Astrocyte of the spinal cord (primary cell): ENCODE measurements around the gene ZNF583.

Experiments used
- DNase-seq: peaks from one replicate; pipeline ENCODE4 v3.0.0; 2011; ENCODE audit warnings: low read depth, low spot score
- H3K4me3 ChIP-seq: 2 replicates; pipeline ENCODE4 v1.5.1; 2011; ENCODE audit warnings: low read depth, mild to moderate bottlenecking, low read length, moderate library complexity
- in situ Hi-C: cut with HindIII; loops from 2 replicates; pipeline ENCODE4 v1.10.0; 2017; ENCODE audit warnings: low sequenced_read_pairs
- TF ChIP-seq, protein P1 (sequence below): IDR thresholded peaks from 2 replicates; pipeline ENCODE4 v1.5.1; 2012; ENCODE audit warnings: low read depth, mild to moderate bottlenecking, low read length, inconsistent platforms

ZNF583 gene

DNA sequence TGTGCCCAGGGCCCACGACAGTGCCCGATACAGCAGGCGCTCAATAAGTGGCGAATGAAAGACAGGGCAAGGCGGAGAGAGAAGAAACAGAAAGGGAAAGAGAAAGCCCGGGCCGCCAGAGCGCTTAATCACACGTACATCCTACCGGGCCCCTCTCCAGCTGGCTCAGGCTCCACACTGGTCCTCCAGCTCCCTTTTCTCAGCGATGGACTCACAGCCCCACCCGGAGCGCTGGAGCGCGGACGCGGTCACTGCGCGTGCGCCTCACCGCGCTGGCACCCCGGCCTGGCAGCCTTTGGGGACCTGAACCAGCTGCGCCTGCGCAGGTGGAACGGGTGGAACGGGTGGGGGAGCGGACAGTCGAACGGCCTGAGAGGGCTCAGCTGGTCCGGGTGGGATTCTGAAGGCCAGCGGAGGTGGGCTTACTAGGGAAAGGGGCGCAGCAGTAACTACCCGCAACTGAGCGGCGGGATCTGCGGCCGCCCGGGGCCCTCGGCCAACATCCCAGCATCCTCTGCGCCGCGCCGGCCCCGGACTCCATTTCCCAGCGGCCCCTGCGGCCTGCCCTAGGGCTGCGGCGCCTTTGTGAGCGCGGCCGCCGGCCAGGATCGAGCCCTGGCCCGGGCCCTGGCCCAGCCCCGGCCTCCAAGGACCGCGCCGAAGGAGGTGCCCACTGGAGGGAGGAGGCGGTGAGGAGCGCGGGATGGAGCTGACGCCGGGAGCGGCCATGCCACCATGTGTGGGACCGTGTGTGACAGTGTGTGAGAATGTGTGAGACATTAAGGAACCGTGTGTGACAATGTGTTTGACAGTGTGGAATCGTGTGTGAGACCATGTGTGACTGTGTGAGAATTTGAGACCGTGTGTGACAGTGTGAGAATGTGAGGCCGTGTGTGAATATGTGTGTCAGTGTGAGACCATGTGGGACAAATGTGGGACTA is at the start of gene ZNF583:
ZNF583 (plus strand) TSS at position 569 of the 941 bp plus-strand sequence. CDS start 2,783 bp downstream, outside the sequence.
- in situ Hi-C loops, result no loop called here
- peak; percentile 98 for DNase-seq
- peak within 1 kb of the TSS; percentile 92 for H3K4me3 ChIP-seq
- TF ChIP-seq, protein P1, sequence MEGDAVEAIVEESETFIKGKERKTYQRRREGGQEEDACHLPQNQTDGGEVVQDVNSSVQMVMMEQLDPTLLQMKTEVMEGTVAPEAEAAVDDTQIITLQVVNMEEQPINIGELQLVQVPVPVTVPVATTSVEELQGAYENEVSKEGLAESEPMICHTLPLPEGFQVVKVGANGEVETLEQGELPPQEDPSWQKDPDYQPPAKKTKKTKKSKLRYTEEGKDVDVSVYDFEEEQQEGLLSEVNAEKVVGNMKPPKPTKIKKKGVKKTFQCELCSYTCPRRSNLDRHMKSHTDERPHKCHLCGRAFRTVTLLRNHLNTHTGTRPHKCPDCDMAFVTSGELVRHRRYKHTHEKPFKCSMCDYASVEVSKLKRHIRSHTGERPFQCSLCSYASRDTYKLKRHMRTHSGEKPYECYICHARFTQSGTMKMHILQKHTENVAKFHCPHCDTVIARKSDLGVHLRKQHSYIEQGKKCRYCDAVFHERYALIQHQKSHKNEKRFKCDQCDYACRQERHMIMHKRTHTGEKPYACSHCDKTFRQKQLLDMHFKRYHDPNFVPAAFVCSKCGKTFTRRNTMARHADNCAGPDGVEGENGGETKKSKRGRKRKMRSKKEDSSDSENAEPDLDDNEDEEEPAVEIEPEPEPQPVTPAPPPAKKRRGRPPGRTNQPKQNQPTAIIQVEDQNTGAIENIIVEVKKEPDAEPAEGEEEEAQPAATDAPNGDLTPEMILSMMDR, result no peak

DNA sequence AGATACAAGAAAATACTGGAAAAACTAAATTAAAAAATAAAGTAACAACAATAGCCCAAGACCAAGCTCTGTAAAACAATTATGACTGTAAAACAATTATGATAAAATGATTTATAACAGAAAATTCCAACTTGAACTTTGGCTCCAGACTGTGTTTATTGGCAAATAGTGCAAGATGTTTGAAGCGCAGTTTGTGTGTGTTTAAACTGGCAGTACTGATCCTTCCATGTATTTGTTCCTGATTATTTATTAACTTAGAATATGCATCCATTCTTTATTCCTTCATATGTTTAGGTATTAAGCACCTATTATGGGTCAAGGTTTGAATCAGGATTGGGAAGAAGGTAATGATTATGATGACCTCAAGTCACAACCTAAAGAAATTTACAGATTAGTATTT is 48.6 kb upstream of the ZNF583 start:
- in situ Hi-C loops, result no loop called here
- H3K4me3 ChIP-seq, result no peak overlapping the region
- TF ChIP-seq, protein P1, result no peak
- no peak for DNase-seq

DNA sequence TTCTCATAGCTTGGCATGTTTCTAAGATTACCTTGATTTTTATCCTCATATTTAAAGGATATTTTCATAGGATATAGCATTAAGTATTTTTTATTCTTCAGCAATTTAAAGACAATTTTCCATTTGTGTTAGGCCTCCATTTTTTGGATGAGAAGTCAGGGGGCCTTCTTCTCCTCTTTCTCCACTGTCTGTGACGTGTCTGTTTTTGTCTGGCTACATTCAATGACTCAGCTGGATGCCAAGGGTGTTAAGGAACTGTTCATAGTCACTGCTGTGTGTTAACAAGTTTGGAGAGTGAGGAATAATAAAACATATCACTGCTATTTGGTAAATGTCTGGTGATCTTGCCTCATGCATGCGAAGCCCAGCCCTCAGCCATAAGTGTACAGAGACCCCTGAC is 47.2 kb upstream of the ZNF583 start:
- TF ChIP-seq, protein P1, result no peak
- in situ Hi-C loops, result no loop called here
- no peak for DNase-seq
- H3K4me3 ChIP-seq, result no peak overlapping the region

DNA sequence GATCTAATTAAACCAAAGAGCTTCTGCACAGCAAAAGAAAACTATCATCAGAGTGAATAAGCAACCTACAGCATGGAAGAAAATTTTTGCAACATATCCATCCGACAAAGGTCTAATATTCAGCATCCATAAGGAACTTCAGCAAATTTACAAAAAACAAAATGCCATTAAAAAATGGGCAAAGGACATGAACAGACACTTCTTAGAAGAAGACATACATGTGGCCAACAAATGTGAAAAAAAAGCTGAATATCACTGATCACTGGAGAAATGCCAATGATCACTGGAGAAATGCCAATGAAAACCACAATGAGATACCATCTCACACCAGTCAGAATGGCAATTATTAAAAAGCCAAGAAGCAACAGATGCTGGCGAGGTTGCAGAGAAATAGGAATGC is 43.3 kb upstream of the ZNF583 start:
- TF ChIP-seq, protein P1, result no peak
- in situ Hi-C loops, result no loop called here
- no peak overlapping the region for H3K4me3 ChIP-seq
- no peak for DNase-seq

DNA sequence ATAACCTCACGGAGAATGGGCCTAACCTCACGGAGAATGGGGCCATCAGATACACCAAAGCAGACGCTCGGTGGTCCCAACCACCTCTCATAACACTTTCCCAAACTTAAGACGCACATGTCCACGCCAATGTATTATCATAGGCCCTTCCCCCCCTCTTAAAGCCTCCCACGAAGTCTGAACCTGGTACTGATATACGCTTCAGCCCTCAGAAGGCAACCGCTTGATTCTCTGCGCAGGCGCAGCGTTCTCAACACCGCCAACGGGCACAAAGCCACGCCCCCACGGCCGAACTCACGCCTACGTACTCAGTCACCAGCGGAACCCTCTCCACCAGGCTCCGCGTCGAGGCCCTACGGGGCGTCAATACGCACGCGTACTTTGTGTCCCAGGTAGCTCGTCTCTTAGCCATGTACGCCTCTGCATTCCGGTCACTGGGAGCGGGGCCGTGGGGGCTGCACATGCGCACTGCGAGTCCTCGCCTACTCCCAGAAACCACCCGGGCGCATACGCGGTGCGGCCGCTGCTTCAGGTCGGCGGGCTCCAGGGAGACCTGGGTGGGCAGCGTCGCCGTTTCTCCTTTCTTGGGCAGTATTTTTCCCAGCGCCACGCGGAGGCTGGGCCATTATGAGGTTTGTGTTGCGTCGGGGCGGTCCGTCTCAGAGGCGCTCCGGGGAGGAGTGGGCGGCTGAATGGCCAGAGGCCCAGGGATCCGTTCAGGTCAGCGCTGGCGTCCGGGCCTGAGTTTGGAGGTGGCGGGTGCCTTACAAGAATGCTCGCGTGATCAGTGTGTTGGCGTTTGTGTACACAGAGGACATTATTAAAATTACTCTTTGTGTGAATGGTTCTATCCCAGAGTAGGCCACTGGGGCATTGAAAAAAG is 36.1 kb upstream of the ZNF583 start:
- in situ Hi-C loops, result no loop called here
- TF ChIP-seq, protein P1, result no peak
- DNase-seq, result peak; percentile 97
- peak overlapping the region; percentile 74 for H3K4me3 ChIP-seq

DNA sequence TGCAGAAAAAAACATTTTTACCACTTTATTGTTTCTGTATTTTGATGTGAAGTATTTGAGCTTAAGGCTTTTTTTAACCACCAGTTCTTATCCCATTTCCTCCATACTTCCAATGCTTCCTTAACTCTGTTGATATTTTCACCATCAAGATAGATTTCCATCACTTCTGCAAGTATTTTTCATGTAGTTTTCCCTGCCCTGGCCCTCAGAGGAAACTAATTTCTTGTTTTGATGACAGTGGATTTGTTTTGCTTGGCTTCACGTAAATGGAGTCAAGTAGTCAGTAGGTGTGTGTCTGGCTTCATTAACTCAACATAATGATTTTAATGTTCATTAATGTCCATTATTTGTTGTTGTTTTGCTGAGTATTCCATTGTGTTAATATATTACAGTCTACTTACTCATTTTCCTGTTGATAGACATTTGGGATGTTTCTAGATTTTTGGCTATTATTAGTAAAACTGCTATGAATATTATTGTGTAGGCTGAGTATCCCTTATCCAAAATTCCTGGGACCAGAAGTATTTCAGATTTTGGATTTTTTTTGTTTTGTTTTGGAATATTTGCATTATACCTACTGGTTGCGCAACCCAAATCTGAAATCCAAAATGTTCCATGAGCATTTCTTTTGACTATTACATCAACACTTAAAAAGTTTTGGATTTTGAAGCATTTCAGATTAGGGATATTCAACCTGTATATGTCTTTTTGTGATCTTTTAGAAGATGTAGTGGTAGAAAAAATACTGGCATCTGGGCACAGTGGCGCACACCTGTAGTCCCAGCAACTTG is 34.1 kb upstream of the ZNF583 start:
- no peak overlapping the region for H3K4me3 ChIP-seq
- DNase-seq, result no peak
- in situ Hi-C loops, result no loop called here
- TF ChIP-seq, protein P1, result no peak
